CD4-positive, alpha-beta T cell (primary cell): ENCODE data around the gene ARID1B. TPM values are rescaled to one million over a fixed set of nuclear protein-coding genes. Genes with fewer than 3 reads are reported as not detected.

ENCODE experiments used
- ATAC-seq: fragments of 200-7000 bp; cut with Tn5 transposase; one replicate; pipeline ENCODE4 v1.10.0; 2022; ENCODE audit warnings: mild to moderate bottlenecking; ENCODE audit not compliant: poor library complexity
- CTCF ChIA-PET: fragments of 350-600 bp; sonication (Branson Sonifier 250); formaldehyde crosslinking; loops from one replicate; lab custom pipeline; 2021; ENCODE audit warnings: antibody characterized with exemption, inconsistent platforms; lab: Charles Lee
- POLR2A ChIA-PET: fragments of 350-600 bp; sonication (Branson Sonifier 250); formaldehyde crosslinking; loops from one replicate; lab custom pipeline; 2021; ENCODE audit warnings: antibody characterized with exemption, inconsistent platforms; lab: Charles Lee
- DNase-seq, 14 experiments: peaks; one replicate each; pipeline ENCODE4 v3.0.0-alpha.2; 2013 to 2020; ENCODE audit warnings: mixed read lengths in 2 of 14
- H3K27ac ChIP-seq, 2 donors: one replicate each; pipeline versions ENCODE4 v1.5.1 to v1.7.0; 2013; ENCODE audit warnings: low read length in 2 of 2, low read depth in 1 of 2, mild to moderate bottlenecking in 1 of 2
- H3K27me3 ChIP-seq, 2 experiments: 1 replicate in 1 of 2; 2 replicates in 1 of 2; pipeline versions ENCODE4 v1.6.1 to v1.7.0; 2013; ENCODE audit warnings: low read length in 2 of 2, control low read depth in 1 of 2, mild to moderate bottlenecking in 1 of 2, moderate library complexity in 1 of 2; ENCODE audit not compliant: insufficient read depth in 2 of 2, control insufficient read depth in 1 of 2
- H3K36me3 ChIP-seq: one replicate; pipeline ENCODE4 v1.6.1; 2013; ENCODE audit warnings: low read length, control low read depth; ENCODE audit not compliant: insufficient read depth
- H3K4me1 ChIP-seq: one replicate; pipeline ENCODE4 v1.6.1; 2013; ENCODE audit warnings: low read length, control low read depth; ENCODE audit not compliant: insufficient read depth
- H3K4me3 ChIP-seq: one replicate; pipeline ENCODE4 v1.5.1; 2013; ENCODE audit warnings: mild to moderate bottlenecking, low read length, moderate library complexity
- H3K9me3 ChIP-seq, 2 experiments: 1 replicate in 1 of 2; 2 replicates in 1 of 2; pipeline versions ENCODE4 v1.6.1 to v1.7.0; 2013; ENCODE audit warnings: low read length in 2 of 2, mild to moderate bottlenecking in 2 of 2, control low read depth in 1 of 2, moderate library complexity in 1 of 2; ENCODE audit not compliant: control insufficient read depth in 1 of 2, insufficient read depth in 1 of 2
- H3K27ac Mint-ChIP-seq: one replicate; pipeline ENCODE4 v1.8.0; 2020; ENCODE audit warnings: mixed read lengths
- H3K27me3 Mint-ChIP-seq: one replicate; pipeline ENCODE4 v1.8.0; 2021; ENCODE audit warnings: mixed read lengths
- H3K36me3 Mint-ChIP-seq: one replicate; pipeline ENCODE4 v1.8.0; 2021; ENCODE audit warnings: low read depth, mixed read lengths
- H3K4me1 Mint-ChIP-seq: one replicate; pipeline ENCODE4 v1.8.0; 2021; ENCODE audit warnings: low read depth, mixed read lengths
- H3K4me3 Mint-ChIP-seq: one replicate; pipeline ENCODE4 v1.8.0; 2020; ENCODE audit warnings: mild to moderate bottlenecking, mixed read lengths
- H3K9me3 Mint-ChIP-seq: one replicate; pipeline ENCODE4 v1.8.0; 2020; ENCODE audit warnings: mixed read lengths
- intact Hi-C, 2 experiments: fragments of 100-400 bp; cut with DNase I in 1 of 2; cut with micrococcal nuclease in 1 of 2; formaldehyde crosslinking; loops; one replicate each; pipeline versions ENCODE4 v1.15.1 to v1.9.0; 2023 to 2025; cut with DNase I, micrococcal nuclease
- total RNA-seq, 174 experiments: library from RNA in 2 of 174; stranded (reverse) in 2 of 174; gene quantifications; one replicate each; pipeline ENCODE4 v1.2.3 and lab custom pipeline; 2021 to 2026
- TF ChIP-seq, protein P1 (sequence below): fragments of 200-600 bp; IDR thresholded peaks from one replicate; pipeline ENCODE4 v1.8.0; 2022; ENCODE audit warnings: antibody characterized with exemption, mild to moderate bottlenecking

The ARID1B gene
- total RNA-seq, 2 experiments from 2014 or later, result 120 to 125 TPM

GRCh38 chr6:156995502-156995901 lies 218.3 kb downstream of the ARID1B start:
- CTCF ChIA-PET, result interaction anchor here (1.1 kb wide), 1 partner anchor 10 kb away, joined by 4 read pairs; no protein-coding TSS in a partner anchor
- Mint-ChIP-seq H3K9me3 (no peaks in the 10 kb centered on the region), H3K4me1 (peaks cover 60% of the 10 kb centered on the region), H3K27ac (peak overlapping the region; percentile 15), H3K4me3 (no peak overlapping the region), H3K27me3 (no peaks in the 10 kb centered on the region), H3K36me3 (no peaks in the 10 kb centered on the region)
- Histone ChIP-seq H3K36me3 (no peaks in the 10 kb centered on the region), H3K4me1 (peaks cover 7% of the 10 kb centered on the region), H3K4me3 (no peak overlapping the region), H3K27ac (no peak overlapping the region), H3K9me3 (no peaks in the 10 kb centered on the region), H3K27me3 (no peaks in the 10 kb centered on the region)
- intact Hi-C loops, result no loop called here
- DNase-seq (no peak), ATAC-seq (no peak)
- POLR2A ChIA-PET, result interaction anchor here (0.6 kb wide), 1 partner anchor 26 kb away, joined by 3 read pairs; no protein-coding TSS in a partner anchor
- TF ChIP-seq, protein P1, sequence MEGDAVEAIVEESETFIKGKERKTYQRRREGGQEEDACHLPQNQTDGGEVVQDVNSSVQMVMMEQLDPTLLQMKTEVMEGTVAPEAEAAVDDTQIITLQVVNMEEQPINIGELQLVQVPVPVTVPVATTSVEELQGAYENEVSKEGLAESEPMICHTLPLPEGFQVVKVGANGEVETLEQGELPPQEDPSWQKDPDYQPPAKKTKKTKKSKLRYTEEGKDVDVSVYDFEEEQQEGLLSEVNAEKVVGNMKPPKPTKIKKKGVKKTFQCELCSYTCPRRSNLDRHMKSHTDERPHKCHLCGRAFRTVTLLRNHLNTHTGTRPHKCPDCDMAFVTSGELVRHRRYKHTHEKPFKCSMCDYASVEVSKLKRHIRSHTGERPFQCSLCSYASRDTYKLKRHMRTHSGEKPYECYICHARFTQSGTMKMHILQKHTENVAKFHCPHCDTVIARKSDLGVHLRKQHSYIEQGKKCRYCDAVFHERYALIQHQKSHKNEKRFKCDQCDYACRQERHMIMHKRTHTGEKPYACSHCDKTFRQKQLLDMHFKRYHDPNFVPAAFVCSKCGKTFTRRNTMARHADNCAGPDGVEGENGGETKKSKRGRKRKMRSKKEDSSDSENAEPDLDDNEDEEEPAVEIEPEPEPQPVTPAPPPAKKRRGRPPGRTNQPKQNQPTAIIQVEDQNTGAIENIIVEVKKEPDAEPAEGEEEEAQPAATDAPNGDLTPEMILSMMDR, result no peak

DNA sequence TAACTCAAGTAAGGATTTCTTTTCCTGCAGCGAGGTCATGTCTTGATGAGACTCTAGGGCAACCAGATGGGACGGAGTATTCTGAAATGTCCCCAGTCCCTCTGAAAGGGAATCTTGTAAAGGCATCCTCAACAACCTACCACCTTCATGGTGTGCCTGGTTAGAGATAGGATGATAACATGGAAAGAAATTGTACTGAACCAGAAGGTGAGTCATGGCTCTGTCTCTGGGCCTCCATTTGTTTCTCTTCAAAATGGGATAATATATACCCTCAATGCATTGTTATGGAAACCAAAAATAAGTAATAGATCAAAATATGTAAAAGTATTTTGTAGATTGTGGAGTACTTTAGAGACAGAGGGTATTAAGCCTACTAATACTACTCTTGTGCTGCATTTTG lies 219.1 kb downstream of the ARID1B start:
- no peak for DNase-seq
- no peak overlapping the region for H3K27ac Mint-ChIP-seq
- Histone ChIP-seq H3K27ac (no peak overlapping the region), H3K27me3 (no peaks in the 10 kb centered on the region), H3K4me3 (no peak overlapping the region), H3K4me1 (peaks cover 8% of the 10 kb centered on the region), H3K9me3 (no peaks in the 10 kb centered on the region), H3K36me3 (no peaks in the 10 kb centered on the region)
- TF ChIP-seq, protein P1, result no peak
- no peaks in the 10 kb centered on the region for H3K27me3 Mint-ChIP-seq
- intact Hi-C loops, result no loop called here
- H3K36me3 Mint-ChIP-seq, result no peaks in the 10 kb centered on the region
- no peaks in the 10 kb centered on the region for H3K9me3 Mint-ChIP-seq
- CTCF ChIA-PET, result interaction anchor here (1.1 kb wide), 1 partner anchor 9 kb away, joined by 4 read pairs; no protein-coding TSS in a partner anchor
- H3K4me1 Mint-ChIP-seq, result peaks cover 57% of the 10 kb centered on the region
- POLR2A ChIA-PET, result no interaction called here
- ATAC-seq, result no peak
- no peak overlapping the region for H3K4me3 Mint-ChIP-seq

- no peak overlapping the region for H3K27ac ChIP-seq
- H3K36me3 ChIP-seq, result no peaks in the 10 kb centered on the region
- CTCF ChIA-PET, result no interaction called here
- no peaks in the 10 kb centered on the region for H3K27me3 Mint-ChIP-seq
- no peak overlapping the region for H3K4me3 Mint-ChIP-seq
- peaks cover 6% of the 10 kb centered on the region for H3K36me3 Mint-ChIP-seq
- DNase-seq (no peak), ATAC-seq (no peak)
- POLR2A ChIA-PET, result no interaction called here
- peaks cover 69% of the 10 kb centered on the region for H3K4me1 Mint-ChIP-seq
- H3K27ac Mint-ChIP-seq, result no peak overlapping the region
- TF ChIP-seq, protein P1, result no peak
- H3K27me3 ChIP-seq, result no peaks in the 10 kb centered on the region
- intact Hi-C loops, result no loop called here
- peaks cover 9% of the 10 kb centered on the region for H3K4me1 ChIP-seq
- H3K9me3 Mint-ChIP-seq, result no peaks in the 10 kb centered on the region
- H3K4me3 ChIP-seq, result no peak overlapping the region
- no peaks in the 10 kb centered on the region for H3K9me3 ChIP-seq
Measured at GRCh38 chr6:156998794-156999330, 221.7 kb downstream of the ARID1B start.
